Measurements from ENCODE around the gene DQX1. TPM values are rescaled to one million over a fixed set of nuclear protein-coding genes. Genes with fewer than 3 reads are reported as not detected.

DQX1 gene
- total RNA-seq, 5 donors from 2014 or later (not counting 1 experiment from before 2014, with no cell fraction given), result 0.33 to 0.76 (median 0.47) TPM; not detected in 2

DNA sequence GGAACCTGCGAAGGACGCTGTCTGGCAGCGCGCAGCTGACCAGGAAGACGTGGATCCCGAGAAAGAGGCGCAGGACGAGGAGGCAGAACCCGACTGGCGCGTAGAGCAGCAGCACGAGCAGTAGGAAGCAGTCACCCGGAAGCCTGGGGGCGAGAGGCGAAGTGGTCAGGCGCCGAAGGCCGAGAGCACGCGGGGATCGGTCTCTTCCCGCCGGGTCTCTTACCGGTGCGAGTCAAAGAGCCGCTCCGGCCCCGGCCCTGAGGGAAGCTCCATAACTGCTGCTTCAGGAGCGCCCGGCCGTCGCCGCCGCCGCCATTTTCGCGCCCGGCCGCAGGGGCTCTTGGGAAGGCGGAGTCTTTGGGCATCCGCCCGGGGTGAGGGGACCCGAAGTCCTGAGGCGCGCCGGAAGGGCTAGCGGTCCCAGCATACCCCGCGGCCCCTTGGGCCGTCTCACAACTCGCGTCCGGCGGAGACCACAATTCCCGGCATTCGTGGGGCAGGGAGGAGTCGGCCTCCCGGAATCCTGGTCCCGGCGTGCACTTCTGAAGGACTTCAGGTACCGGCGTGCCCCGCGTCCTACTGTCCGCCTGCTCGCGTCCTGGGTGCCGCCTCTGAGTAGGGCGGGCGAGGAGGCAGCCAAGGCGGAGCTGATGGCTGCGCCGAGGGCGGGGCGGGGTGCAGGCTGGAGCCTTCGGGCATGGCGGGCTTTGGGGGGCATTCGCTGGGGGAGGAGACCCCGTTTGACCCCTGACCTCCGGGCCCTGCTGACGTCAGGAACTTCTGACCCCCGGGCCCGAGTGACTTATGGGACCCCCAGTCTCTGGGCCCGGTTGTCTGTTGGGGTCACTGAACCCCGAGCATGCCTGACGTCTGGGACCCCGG lies 3.6 kb upstream of the DQX1 start, which contains the start of the genes AUP1 and HTRA2:
Gene AUP1, minus strand, starts transcription at position 350 of the 882 bp plus-strand sequence. Its CDS starts 77 bp downstream, at position 273.
Gene HTRA2, plus strand, starts transcription at position 577 of the 882 bp plus-strand sequence. Its CDS starts 74 bp downstream, at position 651.
- H3K27ac ChIP-seq (ENCODE audit: low read length), result peak within 1 kb of the TSS; percentile 72
- Mint-ChIP-seq H3K27me3 (no peaks in the 10 kb centered on the region), H3K9me3 (no peaks in the 10 kb centered on the region), H3K27ac (peak within 1 kb of the TSS; percentile 94), H3K4me3 (peak within 1 kb of the TSS; percentile 90 to 95 (median 95)), H3K4me1 (peaks cover 37 to 47% (median 46%) of the 10 kb centered on the region in 3 donors), H3K36me3 (peaks cover 43% of the 10 kb centered on the region)
- peak within 1 kb of the TSS; percentile 70 to 93 for H3K4me3 ChIP-seq (ENCODE audit: control insufficient read depth in 1 of 2, extremely low read depth in 1 of 2, low read length in 1 of 2)
- under 1% methylated on average over 87 of the region's 87 CpGs for WGBS (ENCODE audit: insufficient coverage)
- ATAC-seq (replicated peaks in 1 of 4) (peak; percentile 91 to 93 (median 92)), DNase-seq (peak; percentile 71 to 90 (median 80))
- peaks cover 15 to 37% of the 10 kb centered on the region in 2 experiments for H3K4me1 ChIP-seq (ENCODE audit: control insufficient read depth in 1 of 2, extremely low read depth in 1 of 2, insufficient read depth in 2 of 2, low read length in 2 of 2)
- H3K9me3 ChIP-seq, result no peaks in the 10 kb centered on the region
- peaks cover 3 to 37% of the 10 kb centered on the region in 2 donors for H3K36me3 ChIP-seq (ENCODE audit: control insufficient read depth in 2 of 2, extremely low read depth in 1 of 2, insufficient read depth in 1 of 2, low read length in 1 of 2)
- CTCF ChIA-PET, result interaction anchor here in 1 of 2 donors (1.0 to 3.2 kb wide), 6 partner anchors 21 to 701 kb away, joined by 3 to 35 read pairs (median 3); partner anchors contain the start of genes CCDC142, PCGF1, STAMBP and TTC31
- H3K27me3 ChIP-seq (replicated peaks in 1 of 2; ENCODE audit: control insufficient read depth in 2 of 2, extremely low read depth in 1 of 2, insufficient read depth in 2 of 2, low read length in 1 of 2), result no peaks in the 10 kb centered on the region
- POLR2A ChIA-PET, result interaction anchor here in 1 of 2 donors (0.6 to 1.2 kb wide), 2 partner anchors 21 to 46 kb away, joined by 3 to 7 read pairs; partner anchors contain the start of gene TTC31

DNA sequence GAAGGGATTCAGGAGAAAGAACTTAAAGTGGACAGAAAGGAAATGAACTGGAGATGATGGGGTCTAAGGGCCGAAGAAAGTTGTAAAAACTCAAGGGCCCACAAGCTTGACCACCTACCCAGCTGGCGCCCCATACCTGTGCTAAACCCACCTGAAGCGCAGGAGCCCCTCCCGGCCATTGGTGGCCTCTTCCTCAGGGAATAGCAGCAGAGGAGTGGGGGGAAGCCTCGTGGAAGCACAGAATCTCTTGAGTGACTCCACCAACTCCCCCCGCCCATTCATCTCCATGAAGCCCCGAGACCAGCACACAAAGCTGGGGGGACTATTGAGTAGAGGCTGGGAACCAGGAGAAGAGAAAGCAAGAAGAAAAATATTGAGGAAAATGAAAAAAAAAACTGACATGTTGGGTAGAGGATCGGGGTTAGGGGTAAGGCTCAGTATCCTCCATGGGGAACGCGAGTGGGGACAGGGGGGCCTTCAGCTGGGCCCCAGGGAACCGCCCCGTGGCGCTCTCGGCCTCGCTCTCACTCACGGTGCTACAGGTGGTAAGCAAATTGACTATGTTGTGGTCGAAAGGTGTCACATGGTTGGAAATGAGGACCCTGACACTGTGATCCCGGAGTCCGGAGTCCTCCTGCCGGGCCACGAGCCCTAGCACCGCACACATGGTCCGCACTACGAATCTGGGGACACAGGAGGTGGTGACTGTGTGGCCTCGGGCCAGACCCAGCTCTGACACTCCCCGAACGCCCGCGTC lies 2.7 kb upstream of the DQX1 start:
- peak overlapping the region; percentile 90 to 95 (median 95) for H3K4me3 Mint-ChIP-seq
- no peaks in the 10 kb centered on the region for H3K27me3 ChIP-seq (replicated peaks in 1 of 2; ENCODE audit: control insufficient read depth in 2 of 2, extremely low read depth in 1 of 2, insufficient read depth in 2 of 2, low read length in 1 of 2)
- peak overlapping the region; percentile 70 to 93 for H3K4me3 ChIP-seq (ENCODE audit: control insufficient read depth in 1 of 2, extremely low read depth in 1 of 2, low read length in 1 of 2)
- no peaks in the 10 kb centered on the region for H3K27me3 Mint-ChIP-seq
- ATAC-seq (replicated peaks in 1 of 4) (peak; percentile 1 to 6 (median 4)), DNase-seq (peak in 3 of 35 experiments; percentile 13 to 26 (median 14))
- peaks cover 43% of the 10 kb centered on the region for H3K36me3 Mint-ChIP-seq
- WGBS (ENCODE audit: insufficient coverage), result under 1% methylated on average over 22 of the region's 29 CpGs
- H3K4me1 Mint-ChIP-seq, result peaks cover 37 to 47% (median 46%) of the 10 kb centered on the region in 3 donors
- H3K9me3 Mint-ChIP-seq, result no peaks in the 10 kb centered on the region
- peak overlapping the region; percentile 94 for H3K27ac Mint-ChIP-seq
- peaks cover 15 to 37% of the 10 kb centered on the region in 2 experiments for H3K4me1 ChIP-seq (ENCODE audit: control insufficient read depth in 1 of 2, extremely low read depth in 1 of 2, insufficient read depth in 2 of 2, low read length in 2 of 2)
- no peaks in the 10 kb centered on the region for H3K9me3 ChIP-seq
- peaks cover 3 to 37% of the 10 kb centered on the region in 2 donors for H3K36me3 ChIP-seq (ENCODE audit: control insufficient read depth in 2 of 2, extremely low read depth in 1 of 2, insufficient read depth in 1 of 2, low read length in 1 of 2)
- peak overlapping the region; percentile 72 for H3K27ac ChIP-seq (ENCODE audit: low read length)
- CTCF ChIA-PET, result no interaction called here
- POLR2A ChIA-PET, result no interaction called here

DNA sequence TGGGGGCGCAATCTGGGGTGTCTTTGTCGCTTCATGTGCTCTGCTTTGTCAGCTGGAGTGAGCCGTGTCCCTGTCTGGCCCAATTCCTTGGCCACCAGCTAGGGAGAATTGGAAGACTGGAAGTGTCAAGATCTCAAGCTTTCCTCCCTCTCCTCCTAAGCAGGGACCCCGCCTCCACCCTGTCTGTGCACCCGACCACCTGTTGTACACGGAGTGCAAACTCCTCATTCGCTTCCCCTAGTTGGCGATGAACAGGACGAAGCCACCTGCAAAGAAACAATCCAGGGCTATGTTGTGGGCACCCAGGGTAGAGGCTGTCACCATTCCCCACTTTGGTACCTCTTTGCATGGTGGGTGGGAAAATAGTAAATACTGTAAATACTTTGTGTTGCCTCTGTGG lies 1.7 kb upstream of the DQX1 start:
- no peaks in the 10 kb centered on the region for H3K27me3 ChIP-seq (replicated peaks in 1 of 2; ENCODE audit: control insufficient read depth in 2 of 2, extremely low read depth in 1 of 2, insufficient read depth in 2 of 2, low read length in 1 of 2)
- Mint-ChIP-seq H3K36me3 (peaks cover 39% of the 10 kb centered on the region), H3K27ac (peak overlapping the region in 1 of 2 donors; percentile 48), H3K4me1 (peaks cover 37 to 47% (median 46%) of the 10 kb centered on the region in 3 donors), H3K4me3 (peak overlapping the region; percentile 90 to 95 (median 95)), H3K9me3 (no peaks in the 10 kb centered on the region), H3K27me3 (no peaks in the 10 kb centered on the region)
- POLR2A ChIA-PET, result no interaction called here
- peaks cover 15 to 37% of the 10 kb centered on the region in 2 experiments for H3K4me1 ChIP-seq (ENCODE audit: control insufficient read depth in 1 of 2, extremely low read depth in 1 of 2, insufficient read depth in 2 of 2, low read length in 2 of 2)
- peaks cover 3 to 27% of the 10 kb centered on the region in 2 donors for H3K36me3 ChIP-seq (ENCODE audit: control insufficient read depth in 2 of 2, extremely low read depth in 1 of 2, insufficient read depth in 1 of 2, low read length in 1 of 2)
- no peak overlapping the region for H3K4me3 ChIP-seq (ENCODE audit: control insufficient read depth in 1 of 2, extremely low read depth in 1 of 2, low read length in 1 of 2)
- ATAC-seq (replicated peaks in 1 of 4) (no peak), DNase-seq (no peak)
- WGBS (ENCODE audit: insufficient coverage), result no CpG with 5 or more reads among the region's 9 CpGs
- H3K9me3 ChIP-seq, result no peaks in the 10 kb centered on the region
- no peak overlapping the region for H3K27ac ChIP-seq (ENCODE audit: low read length)
- CTCF ChIA-PET, result no interaction called here

DNA sequence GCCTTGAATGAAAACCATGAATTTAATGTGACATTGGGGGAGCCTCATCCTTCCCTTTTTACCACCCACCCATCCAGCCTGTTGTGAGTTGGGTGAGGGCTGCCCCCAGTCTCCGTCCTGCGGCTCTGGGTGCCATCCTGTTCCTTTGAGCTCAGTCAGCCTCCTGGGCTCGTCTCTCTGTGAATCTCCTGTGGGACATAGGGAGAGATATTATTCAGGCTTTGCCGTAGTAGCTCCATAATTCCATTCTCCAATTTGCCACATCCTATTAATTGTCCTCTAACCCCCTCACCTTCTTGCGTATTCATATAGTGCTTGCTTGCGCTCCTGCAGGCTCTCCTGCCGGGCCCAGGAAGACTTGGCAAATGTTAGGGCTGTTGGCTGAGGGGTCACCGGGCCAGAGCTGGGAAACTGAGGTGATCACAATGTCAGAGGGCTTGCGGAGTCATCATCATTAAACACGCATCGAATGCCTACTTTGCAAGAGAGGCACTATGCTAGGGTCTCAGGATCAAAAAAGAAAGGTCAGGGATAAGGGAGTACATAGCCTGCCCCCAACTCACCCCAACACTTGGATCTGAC lies 709 bp upstream of the DQX1 start:
- ChIA-PET CTCF (interaction anchor here in 1 of 2 donors (1.5 kb wide), 1 partner anchor 44 kb away, joined by 3 read pairs; the partner anchor contains the start of genes CCDC142 and TTC31), POLR2A (interaction anchor here in 1 of 2 donors (0.6 kb wide), 1 partner anchor 77 kb away, joined by 9 read pairs; no protein-coding TSS in a partner anchor)
- no peaks in the 10 kb centered on the region for H3K9me3 Mint-ChIP-seq
- ATAC-seq (replicated peaks in 1 of 4) (no peak), DNase-seq (no peak)
- Histone ChIP-seq H3K27ac (ENCODE audit: low read length) (no peak overlapping the region), H3K36me3 (ENCODE audit: control insufficient read depth in 2 of 2, extremely low read depth in 1 of 2, insufficient read depth in 1 of 2, low read length in 1 of 2) (peaks cover 3 to 25% of the 10 kb centered on the region in 2 donors), H3K4me3 (ENCODE audit: control insufficient read depth in 1 of 2, extremely low read depth in 1 of 2, low read length in 1 of 2) (no peak overlapping the region), H3K27me3 (replicated peaks in 1 of 2; ENCODE audit: control insufficient read depth in 2 of 2, extremely low read depth in 1 of 2, insufficient read depth in 2 of 2, low read length in 1 of 2) (peaks cover 0 to under 1% of the 10 kb centered on the region in 2 experiments), H3K9me3 (no peaks in the 10 kb centered on the region), H3K4me1 (ENCODE audit: control insufficient read depth in 1 of 2, extremely low read depth in 1 of 2, insufficient read depth in 2 of 2, low read length in 2 of 2) (peaks cover 14 to 36% of the 10 kb centered on the region in 2 experiments)
- H3K27ac Mint-ChIP-seq, result no peak overlapping the region
- no peak overlapping the region for H3K4me3 Mint-ChIP-seq
- H3K36me3 Mint-ChIP-seq, result peaks cover 30% of the 10 kb centered on the region
- H3K4me1 Mint-ChIP-seq, result peaks cover 28 to 39% (median 38%) of the 10 kb centered on the region in 3 donors
- WGBS (ENCODE audit: insufficient coverage), result 100% methylated on average over 2 of the region's 11 CpGs
- H3K27me3 Mint-ChIP-seq, result peaks cover 0 to 4% of the 10 kb centered on the region in 2 donors

DNA sequence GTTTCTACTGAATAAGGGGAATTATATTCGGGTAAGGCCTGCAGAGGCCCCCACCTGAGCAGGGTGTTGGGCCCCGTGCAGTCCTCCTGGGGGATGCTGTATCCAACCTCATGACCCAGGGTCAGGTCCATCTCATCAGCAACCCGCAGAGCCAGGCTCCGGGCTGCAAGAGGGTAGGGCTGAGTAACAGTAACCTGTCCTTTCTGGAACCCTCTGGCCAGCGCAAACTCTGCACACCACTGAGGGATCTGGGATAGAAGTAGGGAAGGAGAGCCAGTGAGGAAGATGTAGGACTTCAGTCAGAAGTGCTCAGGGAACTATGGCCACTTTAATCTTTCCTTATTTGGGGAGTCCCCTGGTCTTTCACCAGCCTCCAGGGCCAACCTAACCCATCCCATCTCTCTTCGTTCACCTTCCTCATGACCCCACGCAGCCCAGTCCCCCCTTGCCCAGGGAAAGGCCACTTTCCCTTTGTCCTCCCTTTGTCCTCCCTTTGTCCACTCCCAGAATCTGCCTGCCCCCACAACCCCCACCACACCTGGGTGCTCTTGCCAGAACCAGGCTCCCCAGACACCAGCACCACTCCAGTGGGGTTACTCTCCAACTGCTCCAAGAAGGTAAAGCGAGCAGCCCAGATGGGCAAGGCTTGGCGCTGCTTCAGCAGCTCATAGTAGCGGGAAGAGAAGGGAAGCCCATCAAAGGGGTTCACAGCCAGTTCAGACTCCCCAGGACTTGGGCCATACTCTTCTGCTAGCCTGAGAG lies 895 bp downstream of the DQX1 start:
- peaks cover 5 to 21% of the 10 kb centered on the region in 2 experiments for H3K4me1 ChIP-seq (ENCODE audit: control insufficient read depth in 1 of 2, extremely low read depth in 1 of 2, insufficient read depth in 2 of 2, low read length in 2 of 2)
- H3K36me3 ChIP-seq (ENCODE audit: control insufficient read depth in 2 of 2, extremely low read depth in 1 of 2, insufficient read depth in 1 of 2, low read length in 1 of 2), result peaks cover 3 to 25% of the 10 kb centered on the region in 2 donors
- CTCF ChIA-PET, result no interaction called here
- no peak overlapping the region for H3K4me3 ChIP-seq (ENCODE audit: control insufficient read depth in 1 of 2, extremely low read depth in 1 of 2, low read length in 1 of 2)
- no peak overlapping the region for H3K27ac ChIP-seq (ENCODE audit: low read length)
- H3K4me3 Mint-ChIP-seq, result no peak overlapping the region
- H3K36me3 Mint-ChIP-seq, result peaks cover 26% of the 10 kb centered on the region
- H3K27ac Mint-ChIP-seq, result no peak overlapping the region
- no peaks in the 10 kb centered on the region for H3K9me3 ChIP-seq
- peaks cover 7 to 11% of the 10 kb centered on the region in 2 donors for H3K27me3 Mint-ChIP-seq
- H3K9me3 Mint-ChIP-seq, result no peaks in the 10 kb centered on the region
- DNase-seq (no peak), ATAC-seq (replicated peaks in 1 of 4) (no peak)
- 93% methylated on average over 5 of the region's 10 CpGs for WGBS (ENCODE audit: insufficient coverage)
- POLR2A ChIA-PET, result no interaction called here
- H3K4me1 Mint-ChIP-seq, result peaks cover 15 to 25% (median 25%) of the 10 kb centered on the region in 3 donors
- H3K27me3 ChIP-seq (replicated peaks in 1 of 2; ENCODE audit: control insufficient read depth in 2 of 2, extremely low read depth in 1 of 2, insufficient read depth in 2 of 2, low read length in 1 of 2), result peaks cover 0 to 6% of the 10 kb centered on the region in 2 experiments
